ENCODE results near the gene FAM124A.

Gene FAM124A

GRCh38 chr13:51311957-51312520 lies 89.8 kb downstream of the FAM124A start:
- DNase-seq: no peak

GRCh38 chr13:51313619-51314018 lies 91.4 kb downstream of the FAM124A start:
- no peak for DNase-seq

- DNase-seq: no peak
Measured at GRCh38 chr13:51317262-51317661, 95.1 kb downstream of the FAM124A start.

- no peak for DNase-seq
Measured at GRCh38 chr13:51318015-51318414, 95.8 kb downstream of the FAM124A start.

- no peak for DNase-seq
Measured at GRCh38 chr13:51318876-51319275, 96.7 kb downstream of the FAM124A start.

GRCh38 chr13:51321836-51322235 lies 99.6 kb downstream of the FAM124A start:
- no peak for DNase-seq

- DNase-seq: no peak
Measured at GRCh38 chr13:51322826-51323225, 100.6 kb downstream of the FAM124A start.

GRCh38 chr13:51323824-51324511 lies 101.8 kb downstream of the FAM124A start:
- DNase-seq: no peak

GRCh38 chr13:51324714-51325420 lies 102.7 kb downstream of the FAM124A start:
- no peak for DNase-seq

GRCh38 chr13:51325837-51326236 lies 103.6 kb downstream of the FAM124A start:
- DNase-seq: no peak

- DNase-seq: no peak
Measured at GRCh38 chr13:51326777-51327176, 104.6 kb downstream of the FAM124A start.

GRCh38 chr13:51327961-51328360 lies 105.8 kb downstream of the FAM124A start:
- no peak for DNase-seq

GRCh38 chr13:51328488-51328887 lies 106.3 kb downstream of the FAM124A start:
- DNase-seq: no peak

- DNase-seq: no peak
Measured at GRCh38 chr13:51329606-51330005, 107.4 kb downstream of the FAM124A start.

- no peak for DNase-seq
Measured at GRCh38 chr13:51330791-51331190, 108.6 kb downstream of the FAM124A start.

GRCh38 chr13:51331354-51331861 lies 109.2 kb downstream of the FAM124A start:
- no peak for DNase-seq

- no peak for DNase-seq
Measured at GRCh38 chr13:51332566-51333361, 110.6 kb downstream of the FAM124A start.

GRCh38 chr13:51333421-51333820 lies 111.2 kb downstream of the FAM124A start:
- DNase-seq: no peak

GRCh38 chr13:51333826-51334225 lies 111.6 kb downstream of the FAM124A start:
- DNase-seq: no peak

Data from RPMI8226 (cell line).